ENCODE measurements around the gene RNPEPL1. TPM values are rescaled to one million over a fixed set of nuclear protein-coding genes. Genes with fewer than 3 reads are reported as not detected.

The RNPEPL1 gene
- total RNA-seq, 1 donor from 2014 or later = 196 TPM

- H3K27ac ChIP-seq = no peak overlapping the region
- H3K4me3 ChIP-seq = no peak overlapping the region
- intact Hi-C loops (cut with DNase I) = no loop called here
- H3K9me3 ChIP-seq = peaks cover 8 to 14% of the 10 kb centered on the region in 2 donors
- DNase-seq (ENCODE audit: low spot score in 2 of 2) = peak in 1 of 2 donors; percentile 11
- peaks cover 0 to 53% of the 10 kb centered on the region in 2 donors for H3K36me3 ChIP-seq
- no peaks in the 10 kb centered on the region for H3K27me3 ChIP-seq
- no peaks in the 10 kb centered on the region for H3K4me1 ChIP-seq
- TF ChIP-seq CTCF (IDR thresholded peaks at IDR 0.05) = no peak
These were observed 41.0 kb upstream of the RNPEPL1 start for GRCh38 chr2:240527153-240527750.

DNA sequence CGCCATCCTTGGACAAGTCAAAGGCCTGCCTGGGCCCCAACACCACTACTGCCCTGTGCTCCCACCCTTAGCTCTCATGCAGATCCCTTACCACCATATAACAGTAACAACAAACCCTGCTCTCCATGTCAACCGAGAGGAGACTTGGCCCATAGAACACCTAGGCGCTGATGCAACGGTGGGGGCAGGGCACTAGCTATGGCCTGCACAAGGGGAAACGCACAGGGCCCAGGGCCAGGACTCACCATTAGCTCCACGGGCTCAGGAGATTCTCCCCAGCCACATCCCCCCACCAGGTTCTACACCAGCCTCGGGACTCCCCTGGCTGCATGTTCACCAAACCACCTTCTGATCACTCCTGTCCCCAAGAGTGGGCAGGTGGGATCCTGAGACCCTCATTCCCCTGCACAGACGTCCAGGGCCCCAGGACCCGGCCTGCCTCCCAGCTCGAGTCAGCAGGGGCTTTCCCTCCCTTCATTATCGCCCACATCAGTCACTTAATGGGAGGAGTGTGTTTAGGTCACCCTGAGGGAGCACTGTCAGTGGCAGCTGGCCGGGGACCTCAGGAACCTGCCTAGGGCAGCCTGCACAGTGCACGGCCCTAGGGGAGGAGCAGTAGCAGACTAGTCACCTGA lies 39.8 kb upstream of the RNPEPL1 start:
- H3K27me3 ChIP-seq = no peaks in the 10 kb centered on the region
- H3K36me3 ChIP-seq = peaks cover 0 to 44% of the 10 kb centered on the region in 2 donors
- H3K4me3 ChIP-seq = no peak overlapping the region
- no peak for TF ChIP-seq CTCF (IDR thresholded peaks at IDR 0.05)
- intact Hi-C loops (cut with DNase I) = no loop called here
- H3K27ac ChIP-seq = no peak overlapping the region
- DNase-seq (ENCODE audit: low spot score in 2 of 2) = peak in 1 of 2 donors; percentile 21
- H3K4me1 ChIP-seq = no peaks in the 10 kb centered on the region
- peaks cover 8 to 19% of the 10 kb centered on the region in 2 donors for H3K9me3 ChIP-seq

DNA sequence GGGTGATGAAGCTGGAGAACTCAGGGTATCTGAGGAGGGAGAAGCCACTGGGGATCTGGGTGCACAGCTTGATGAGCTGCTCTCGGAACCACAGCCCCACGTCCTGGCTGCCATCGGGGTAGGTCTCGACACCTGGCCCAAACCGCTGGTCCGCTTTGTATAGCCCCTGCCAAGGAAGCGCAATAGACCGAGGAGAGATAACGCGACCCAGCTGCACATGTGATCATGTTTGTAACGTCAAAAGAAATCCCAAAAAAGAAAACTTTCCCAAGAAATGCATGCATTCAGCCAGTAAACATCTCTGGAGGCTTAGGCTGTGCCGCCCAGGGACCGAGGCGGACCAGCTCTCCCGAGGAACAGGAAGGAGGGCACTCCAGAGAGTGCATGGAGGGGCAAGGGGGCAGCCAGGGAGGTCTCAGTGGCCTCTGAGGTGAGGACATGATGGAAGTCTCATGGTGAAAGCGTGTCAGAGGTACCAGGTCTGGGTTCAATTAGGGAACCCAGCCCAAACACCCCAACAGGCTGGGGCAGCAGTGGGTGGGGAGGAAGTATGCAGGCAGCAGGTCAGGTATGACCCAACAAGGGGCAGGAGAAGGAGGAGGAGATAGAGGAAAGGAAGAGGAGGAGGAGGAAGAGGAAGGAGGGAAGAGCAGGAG lies 38.8 kb upstream of the RNPEPL1 start:
- TF ChIP-seq CTCF (IDR thresholded peaks at IDR 0.05) = no peak
- H3K9me3 ChIP-seq = peaks cover 8 to 19% of the 10 kb centered on the region in 2 donors
- peak in 1 of 2 donors; percentile 25 for DNase-seq (ENCODE audit: low spot score in 2 of 2)
- H3K27me3 ChIP-seq = no peaks in the 10 kb centered on the region
- peaks cover 0 to 36% of the 10 kb centered on the region in 2 donors for H3K36me3 ChIP-seq
- no peaks in the 10 kb centered on the region for H3K4me1 ChIP-seq
- intact Hi-C loops (cut with DNase I) = no loop called here
- H3K4me3 ChIP-seq = no peak overlapping the region
- no peak overlapping the region for H3K27ac ChIP-seq

DNA sequence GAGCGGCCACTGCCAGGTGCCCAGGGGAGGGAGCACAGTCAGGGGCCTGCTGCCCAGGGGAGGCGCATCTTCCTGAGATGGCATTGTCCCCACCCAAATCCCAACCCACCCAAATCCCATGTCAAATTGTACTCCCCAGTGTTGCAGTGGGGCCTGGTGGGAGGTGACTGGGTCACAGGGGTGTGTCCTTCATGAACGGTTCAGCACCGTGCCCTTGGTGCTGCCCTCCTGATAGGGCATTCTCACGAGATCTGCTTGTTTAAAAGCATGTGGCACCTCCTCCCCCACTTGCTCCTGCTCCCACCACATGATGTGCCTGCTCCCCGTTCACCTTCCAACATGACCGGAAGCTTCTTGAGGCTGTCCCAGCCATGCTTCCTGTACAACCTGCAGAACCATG lies 38.1 kb upstream of the RNPEPL1 start:
- no peak for TF ChIP-seq CTCF (IDR thresholded peaks at IDR 0.05)
- Histone ChIP-seq H3K4me3 (no peak overlapping the region), H3K9me3 (peaks cover 8 to 19% of the 10 kb centered on the region in 2 donors), H3K27ac (no peak overlapping the region), H3K27me3 (no peaks in the 10 kb centered on the region), H3K36me3 (peaks cover 0 to 29% of the 10 kb centered on the region in 2 donors), H3K4me1 (no peaks in the 10 kb centered on the region)
- intact Hi-C loops (cut with DNase I) = no loop called here
- peak in 1 of 2 donors; percentile 28 for DNase-seq (ENCODE audit: low spot score in 2 of 2)

- no peak overlapping the region for H3K27ac ChIP-seq
- TF ChIP-seq CTCF (IDR thresholded peaks at IDR 0.05) = no peak
- H3K4me3 ChIP-seq = no peak overlapping the region
- no peaks in the 10 kb centered on the region for H3K4me1 ChIP-seq
- H3K27me3 ChIP-seq = no peaks in the 10 kb centered on the region
- DNase-seq (ENCODE audit: low spot score in 2 of 2) = peak in 1 of 2 donors; percentile 11
- intact Hi-C loops (cut with DNase I) = no loop called here
- H3K9me3 ChIP-seq = peaks cover 8 to 19% of the 10 kb centered on the region in 2 donors
- H3K36me3 ChIP-seq = peaks cover 0 to 22% of the 10 kb centered on the region in 2 donors
These were observed 37.2 kb upstream of the RNPEPL1 start for GRCh38 chr2:240531038-240531437.

Measured in ascending aorta (tissue), 2 donors.